Trophoblast cell (in vitro differentiated cells and primary cell): ENCODE data around the gene RPTOR.
A peak's percentile ranks its signal among the peaks of the same experiment; 100 is the strongest.
"Not testable (repeated sequence)": the region's sequence is repeated elsewhere in the genome, so short reads cannot be mapped to it uniquely, and the experiment has no call there.

Experiments
- DNase-seq, 2 donors: peaks; one replicate each; pipeline ENCODE4 v3.0.0-alpha.2; 2016
- H2AFZ ChIP-seq: 2 replicates; pipeline ENCODE4 v1.6.1; 2013; ENCODE audit warnings: low read length, moderate library complexity, mild to moderate bottlenecking; ENCODE audit not compliant: insufficient read depth, poor library complexity
- H2AK5ac ChIP-seq: 2 replicates; pipeline ENCODE4 v1.6.1; 2013; ENCODE audit warnings: mild to moderate bottlenecking, low read length
- H2BK120ac ChIP-seq: 2 replicates; pipeline ENCODE4 v1.6.1; 2013; ENCODE audit warnings: low read length, mild to moderate bottlenecking, moderate library complexity; ENCODE audit not compliant: insufficient read depth, poor library complexity
- H2BK12ac ChIP-seq: 2 replicates; pipeline ENCODE4 v1.6.1; 2013; ENCODE audit warnings: mild to moderate bottlenecking, low read length, moderate library complexity
- H2BK5ac ChIP-seq: 2 replicates; pipeline ENCODE4 v1.6.1; 2013; ENCODE audit warnings: low read length, low read depth, moderate library complexity, mild to moderate bottlenecking; ENCODE audit not compliant: poor library complexity
- H3K14ac ChIP-seq: 2 replicates; pipeline ENCODE4 v1.6.1; 2013; ENCODE audit warnings: mild to moderate bottlenecking, low read length
- H3K18ac ChIP-seq: 2 replicates; pipeline ENCODE4 v1.6.1; 2013; ENCODE audit warnings: mild to moderate bottlenecking, low read length
- H3K23ac ChIP-seq: 2 replicates; pipeline ENCODE4 v1.6.1; 2013; ENCODE audit warnings: low read length
- H3K27ac ChIP-seq: 2 replicates; pipeline ENCODE4 v1.5.1; 2013; ENCODE audit warnings: low read depth, mild to moderate bottlenecking, inconsistent platforms, low read length, moderate library complexity
- H3K27me3 ChIP-seq: 2 replicates; pipeline ENCODE4 v1.6.1; 2013; ENCODE audit warnings: inconsistent platforms, mild to moderate bottlenecking, low read length, moderate library complexity; ENCODE audit not compliant: insufficient read depth
- H3K36me3 ChIP-seq, 2 experiments: 1 replicate in 1 of 2; 2 replicates in 1 of 2; pipeline ENCODE4 v1.6.1; 2013; ENCODE audit warnings: low read length in 2 of 2, mild to moderate bottlenecking in 2 of 2, moderate library complexity in 1 of 2; ENCODE audit not compliant: insufficient read depth in 2 of 2, control insufficient read depth in 1 of 2
- H3K4ac ChIP-seq: 2 replicates; pipeline ENCODE4 v1.6.1; 2013; ENCODE audit warnings: low read depth, mild to moderate bottlenecking, low read length, moderate library complexity
- H3K4me1 ChIP-seq, 2 experiments: 1 replicate in 1 of 2; 2 replicates in 1 of 2; pipeline ENCODE4 v1.6.1; 2013; ENCODE audit warnings: low read length in 2 of 2, mild to moderate bottlenecking in 2 of 2, moderate library complexity in 1 of 2; ENCODE audit not compliant: insufficient read depth in 2 of 2, control insufficient read depth in 1 of 2
- H3K4me2 ChIP-seq: 2 replicates; pipeline ENCODE4 v1.6.1; 2013; ENCODE audit warnings: inconsistent platforms, mild to moderate bottlenecking, low read length, moderate library complexity
- H3K4me3 ChIP-seq: 2 replicates; pipeline ENCODE4 v1.5.1; 2013; ENCODE audit warnings: mild to moderate bottlenecking, low read depth, low read length, inconsistent platforms
- H3K79me1 ChIP-seq: one replicate; pipeline ENCODE4 v1.6.1; 2013; ENCODE audit warnings: low read length
- H3K79me2 ChIP-seq: 2 replicates; pipeline ENCODE4 v1.6.1; 2013; ENCODE audit warnings: low read length, mild to moderate bottlenecking; ENCODE audit not compliant: control insufficient read depth, insufficient read depth, poor library complexity
- H3K9ac ChIP-seq: 2 replicates; pipeline ENCODE4 v1.6.1; 2013; ENCODE audit warnings: mild to moderate bottlenecking, low read length
- H3K9me3 ChIP-seq: 2 replicates; pipeline ENCODE4 v1.6.1; 2013; ENCODE audit warnings: low read depth, mild to moderate bottlenecking, control low read depth, inconsistent platforms, low read length; ENCODE audit not compliant: insufficient read depth
- H4K12ac ChIP-seq: 2 replicates; pipeline ENCODE4 v1.6.1; 2013; ENCODE audit warnings: low read depth, mild to moderate bottlenecking, low read length, moderate library complexity
- H4K8ac ChIP-seq: 2 replicates; pipeline ENCODE4 v1.6.1; 2013; ENCODE audit warnings: low read depth, mild to moderate bottlenecking, low read length, moderate library complexity
- H4K91ac ChIP-seq: one replicate; pipeline ENCODE4 v1.6.1; 2013; ENCODE audit warnings: low read depth, mild to moderate bottlenecking, low read length, moderate library complexity
- WGBS: extraction: QIAGEN DNeasy Blood & Tissue Kit; methylation state at CpG from one replicate; pipeline ENCODE4 v1.1.7; 2013; ENCODE audit warnings: missing lambda C conversion rate; ENCODE audit not compliant: insufficient read length, insufficient coverage; ENCODE audit errors: extremely low coverage; 5-methylcytosine and 5-hydroxymethylcytosine counted together

The RPTOR gene

GRCh38 chr17:80531400-80531799 is 13.2 kb upstream of the RPTOR start:
- H2AK5ac ChIP-seq: no peak overlapping the region
- no peak overlapping the region for H3K9ac ChIP-seq
- H3K79me2 ChIP-seq: no peaks in the 10 kb centered on the region
- no peak overlapping the region for H3K18ac ChIP-seq
- no peak overlapping the region for H2AFZ ChIP-seq
- H3K79me1 ChIP-seq: no peaks in the 10 kb centered on the region
- H4K12ac ChIP-seq: no peak overlapping the region
- no peak overlapping the region for H3K23ac ChIP-seq
- WGBS: no CpG with 5 or more reads among the region's 7 CpGs
- H4K8ac ChIP-seq: no peak overlapping the region
- no peak overlapping the region for H2BK12ac ChIP-seq
- H3K4ac ChIP-seq: no peak overlapping the region
- no peak overlapping the region for H3K14ac ChIP-seq
- H3K36me3 ChIP-seq: no peaks in the 10 kb centered on the region
- H3K9me3 ChIP-seq: no peaks in the 10 kb centered on the region
- DNase-seq: no peak
- H3K4me1 ChIP-seq: no peaks in the 10 kb centered on the region
- H3K27me3 ChIP-seq: no peaks in the 10 kb centered on the region
- no peak overlapping the region for H2BK120ac ChIP-seq
- H3K27ac ChIP-seq: no peak overlapping the region
- no peak overlapping the region for H3K4me3 ChIP-seq
- no peak overlapping the region for H4K91ac ChIP-seq
- H3K4me2 ChIP-seq: no peak overlapping the region
- no peak overlapping the region for H2BK5ac ChIP-seq

- H3K27ac ChIP-seq, H3K4me2 ChIP-seq, H3K14ac ChIP-seq, H3K79me2 ChIP-seq, H3K79me1 ChIP-seq, H3K27me3 ChIP-seq, H3K4me3 ChIP-seq, H4K12ac ChIP-seq, H3K9ac ChIP-seq, H4K91ac ChIP-seq, H3K23ac ChIP-seq, H2BK12ac ChIP-seq, H3K18ac ChIP-seq, H3K9me3 ChIP-seq, H2AK5ac ChIP-seq, H2BK5ac ChIP-seq, H3K4me1 ChIP-seq, H3K4ac ChIP-seq, H4K8ac ChIP-seq, H3K36me3 ChIP-seq, DNase-seq, H2BK120ac ChIP-seq, H2AFZ ChIP-seq: not testable (repeated sequence)
- WGBS: no CpG with 5 or more reads among the region's 30 CpGs
Observed at GRCh38 chr17:80537386-80537785, 7.3 kb upstream of the RPTOR start.

GRCh38 chr17:80538484-80538883 is 6.2 kb upstream of the RPTOR start:
- H3K4me3 ChIP-seq: no peak overlapping the region
- no peak for DNase-seq
- no peak overlapping the region for H3K23ac ChIP-seq
- H4K12ac ChIP-seq: no peak overlapping the region
- H3K27ac ChIP-seq: no peak overlapping the region
- H2BK5ac ChIP-seq: no peak overlapping the region
- H4K91ac ChIP-seq: no peak overlapping the region
- no peaks in the 10 kb centered on the region for H3K9me3 ChIP-seq
- no peak overlapping the region for H2AK5ac ChIP-seq
- no peak overlapping the region for H2AFZ ChIP-seq
- no peak overlapping the region for H4K8ac ChIP-seq
- no peak overlapping the region for H2BK120ac ChIP-seq
- no peaks in the 10 kb centered on the region for H3K79me1 ChIP-seq
- H3K27me3 ChIP-seq: peaks cover 3% of the 10 kb centered on the region
- H3K4me2 ChIP-seq: no peak overlapping the region
- H3K36me3 ChIP-seq: no peaks in the 10 kb centered on the region
- H3K14ac ChIP-seq: no peak overlapping the region
- H3K4ac ChIP-seq: no peak overlapping the region
- WGBS: no CpG with 5 or more reads among the region's 14 CpGs
- no peaks in the 10 kb centered on the region for H3K79me2 ChIP-seq
- H3K4me1 ChIP-seq: no peaks in the 10 kb centered on the region
- no peak overlapping the region for H2BK12ac ChIP-seq
- H3K9ac ChIP-seq: no peak overlapping the region
- H3K18ac ChIP-seq: no peak overlapping the region

GRCh38 chr17:80539022-80539641 is 5.5 kb upstream of the RPTOR start:
- no peak overlapping the region for H3K27ac ChIP-seq
- H4K12ac ChIP-seq: no peak overlapping the region
- no peak overlapping the region for H3K4me3 ChIP-seq
- no peak overlapping the region for H3K18ac ChIP-seq
- no CpG with 5 or more reads among the region's 12 CpGs for WGBS
- no peak overlapping the region for H4K8ac ChIP-seq
- no peak overlapping the region for H2AK5ac ChIP-seq
- H3K79me1 ChIP-seq: no peaks in the 10 kb centered on the region
- no peaks in the 10 kb centered on the region for H3K36me3 ChIP-seq
- no peaks in the 10 kb centered on the region for H3K4me1 ChIP-seq
- no peak overlapping the region for H3K4me2 ChIP-seq
- H3K23ac ChIP-seq: peak overlapping the region; percentile 55
- DNase-seq: no peak
- no peak overlapping the region for H2BK5ac ChIP-seq
- H4K91ac ChIP-seq: no peak overlapping the region
- H2BK120ac ChIP-seq: no peak overlapping the region
- H3K27me3 ChIP-seq: peaks cover 3% of the 10 kb centered on the region
- H2BK12ac ChIP-seq: no peak overlapping the region
- H3K79me2 ChIP-seq: no peaks in the 10 kb centered on the region
- no peak overlapping the region for H3K14ac ChIP-seq
- H3K4ac ChIP-seq: no peak overlapping the region
- H3K9me3 ChIP-seq: no peaks in the 10 kb centered on the region
- no peak overlapping the region for H3K9ac ChIP-seq
- H2AFZ ChIP-seq: no peak overlapping the region
